GM10266 (cell line): ENCODE measurements around the gene TFAP2C.

ENCODE experiments used
- DNase-seq: peaks from one replicate; pipeline ENCODE4 v3.0.0; 2012; ENCODE audit errors: extremely low spot score
- CTCF ChIP-seq: IDR thresholded peaks from 2 replicates; pipeline ENCODE4 v1.5.1; 2012; ENCODE audit warnings: mild to moderate bottlenecking, low read depth; ENCODE audit not compliant: control insufficient read depth, insufficient read depth; ENCODE audit errors: missing control alignments

The TFAP2C gene

GRCh38 chr20:56605261-56605996 lies 23.7 kb upstream of the TFAP2C start:
- no peak for DNase-seq
- no peak for TF ChIP-seq CTCF

- no peak for DNase-seq
- TF ChIP-seq CTCF, result no peak
These were observed 22.7 kb upstream of the TFAP2C start for GRCh38 chr20:56606174-56606945.

GRCh38 chr20:56607061-56607704 lies 21.9 kb upstream of the TFAP2C start:
- no peak for DNase-seq

DNA sequence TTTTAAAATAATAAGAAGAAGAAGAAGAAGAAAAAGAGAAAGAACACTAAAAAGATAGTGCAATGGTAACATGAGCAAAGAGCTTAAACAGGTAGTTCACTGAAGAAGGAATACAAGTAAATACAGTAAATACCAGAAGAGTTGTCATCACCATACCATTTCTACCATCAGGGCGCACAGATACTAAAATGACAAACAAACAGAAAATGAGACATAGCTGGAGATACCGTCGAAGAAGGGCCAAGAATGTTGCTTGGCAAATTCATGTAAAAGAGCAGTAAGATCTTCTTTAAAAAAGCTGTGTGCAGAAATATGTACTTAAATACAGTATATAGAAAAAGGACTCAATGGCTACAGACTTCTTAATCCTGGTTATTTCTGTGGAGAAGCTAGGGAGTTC lies 20.7 kb upstream of the TFAP2C start:
- no peak for DNase-seq
- no peak for TF ChIP-seq CTCF

More at GRCh38 chr20:56607061-56607704, 21.9 kb upstream of the TFAP2C start:
- no peak for TF ChIP-seq CTCF

GRCh38 chr20:56609321-56609720 lies 19.8 kb upstream of the TFAP2C start:
- no peak for TF ChIP-seq CTCF

GRCh38 chr20:56610098-56610497 lies 19.0 kb upstream of the TFAP2C start:
- no peak for TF ChIP-seq CTCF
- no peak for DNase-seq

More at GRCh38 chr20:56609321-56609720, 19.8 kb upstream of the TFAP2C start:
- no peak for DNase-seq
